Stimulated activated naive CD8-positive, alpha-beta T cell treated with anti-CD3 and anti-CD28 coated beads, Interleukin-15, amount 100 ng/mL, for 72 hours (primary cell): Measurements from ENCODE around the gene TMEM45B.
"Not testable (repeated sequence)": the region's sequence is repeated elsewhere in the genome, so short reads cannot be mapped to it uniquely, and the experiment has no call there.

Experiments
- ATAC-seq: fragments of 150-1000 bp; cut with Tn5 transposase; 2 replicates; pipeline ENCODE4 v1.10.0; 2021; ENCODE audit warnings: mild to moderate bottlenecking, moderate library complexity
- DNase-seq, 2 donors: peaks; one replicate each; pipeline ENCODE4 v3.0.0; 2021 to 2022
- H3K27ac Mint-ChIP-seq, 2 donors: one replicate each; pipeline ENCODE4 v1.8.0; 2022; ENCODE audit warnings: mild to moderate bottlenecking in 2 of 2, mixed read lengths in 2 of 2, moderate library complexity in 2 of 2
- H3K27me3 Mint-ChIP-seq: one replicate; pipeline ENCODE4 v1.8.0; 2022; ENCODE audit warnings: mixed read lengths
- H3K4me1 Mint-ChIP-seq: one replicate; pipeline ENCODE4 v1.8.0; 2022; ENCODE audit warnings: mild to moderate bottlenecking, mixed read lengths
- H3K4me3 Mint-ChIP-seq, 2 donors: one replicate each; pipeline ENCODE4 v1.8.0; 2022; ENCODE audit warnings: mild to moderate bottlenecking in 2 of 2, mixed read lengths in 2 of 2, moderate library complexity in 1 of 2
- H3K9me3 Mint-ChIP-seq, 2 donors: one replicate each; pipeline ENCODE4 v1.8.0; 2022; ENCODE audit warnings: mixed read lengths in 2 of 2

Gene TMEM45B

GRCh38 chr11:129855086-129855485, 39.4 kb downstream of the TMEM45B start:
- ATAC-seq (peak; percentile 10), DNase-seq (no peak)
- Mint-ChIP-seq H3K4me3 (no peak overlapping the region), H3K4me1 (peaks cover 34% of the 10 kb centered on the region), H3K9me3 (no peaks in the 10 kb centered on the region), H3K27me3 (no peaks in the 10 kb centered on the region), H3K27ac (no peak overlapping the region)

- Mint-ChIP-seq H3K4me1 (peaks cover 34% of the 10 kb centered on the region), H3K4me3 (no peak overlapping the region), H3K9me3 (no peaks in the 10 kb centered on the region), H3K27me3 (no peaks in the 10 kb centered on the region), H3K27ac (no peak overlapping the region)
- ATAC-seq, result no peak
- no peak for DNase-seq
Measured at GRCh38 chr11:129856036-129856435, 40.4 kb downstream of the TMEM45B start.

- Mint-ChIP-seq H3K27ac (peak overlapping the region in 1 of 2 donors; percentile 92), H3K4me3 (no peak overlapping the region)
Measured at GRCh38 chr11:129861702-129862522, 46.3 kb downstream of the TMEM45B start.

GRCh38 chr11:129864811-129865210, 49.2 kb downstream of the TMEM45B start:
- no peaks in the 10 kb centered on the region for H3K9me3 Mint-ChIP-seq
- DNase-seq, result no peak
- peaks cover 34% of the 10 kb centered on the region for H3K4me1 Mint-ChIP-seq
- ATAC-seq, result no peak
- no peak overlapping the region for H3K4me3 Mint-ChIP-seq
- H3K27ac Mint-ChIP-seq, result no peak overlapping the region
- no peaks in the 10 kb centered on the region for H3K27me3 Mint-ChIP-seq

More at GRCh38 chr11:129861702-129862522, 46.3 kb downstream of the TMEM45B start:
- DNase-seq (no peak), ATAC-seq (no peak)
- Mint-ChIP-seq H3K4me1 (peaks cover 39% of the 10 kb centered on the region), H3K9me3 (no peaks in the 10 kb centered on the region), H3K27me3 (no peaks in the 10 kb centered on the region)

GRCh38 chr11:129865701-129866100, 50.1 kb downstream of the TMEM45B start:
- H3K27ac Mint-ChIP-seq, result peak overlapping the region; percentile 43 to 44
- no peaks in the 10 kb centered on the region for H3K9me3 Mint-ChIP-seq
- peaks cover 31% of the 10 kb centered on the region for H3K4me1 Mint-ChIP-seq
- ATAC-seq (peak; percentile 45), DNase-seq (no peak)
- no peaks in the 10 kb centered on the region for H3K27me3 Mint-ChIP-seq
- no peak overlapping the region for H3K4me3 Mint-ChIP-seq

GRCh38 chr11:129866311-129866710, 50.7 kb downstream of the TMEM45B start:
- Mint-ChIP-seq H3K9me3 (no peaks in the 10 kb centered on the region), H3K4me3 (no peak overlapping the region), H3K4me1 (peaks cover 28% of the 10 kb centered on the region), H3K27me3 (no peaks in the 10 kb centered on the region), H3K27ac (no peak overlapping the region)
- no peak for ATAC-seq
- no peak for DNase-seq

GRCh38 chr11:129868626-129869025, 53.0 kb downstream of the TMEM45B start:
- peaks cover 14% of the 10 kb centered on the region for H3K4me1 Mint-ChIP-seq
- not testable (repeated sequence) for H3K9me3 Mint-ChIP-seq, H3K27me3 Mint-ChIP-seq, ATAC-seq, H3K27ac Mint-ChIP-seq, H3K4me3 Mint-ChIP-seq, DNase-seq

- no peak for DNase-seq
- Mint-ChIP-seq H3K27me3 (no peaks in the 10 kb centered on the region), H3K4me3 (no peak overlapping the region), H3K9me3 (no peaks in the 10 kb centered on the region), H3K4me1 (no peaks in the 10 kb centered on the region), H3K27ac (peak overlapping the region in 1 of 2 donors; percentile 0)
- ATAC-seq, result no peak
Measured at GRCh38 chr11:129871914-129872313, 56.3 kb downstream of the TMEM45B start.

- no peaks in the 10 kb centered on the region for H3K9me3 Mint-ChIP-seq
- no peak for DNase-seq
- no peaks in the 10 kb centered on the region for H3K27me3 Mint-ChIP-seq
- ATAC-seq, result no peak
- peak overlapping the region; percentile 50 to 82 for H3K27ac Mint-ChIP-seq
- no peak overlapping the region for H3K4me3 Mint-ChIP-seq
- no peaks in the 10 kb centered on the region for H3K4me1 Mint-ChIP-seq
Measured at GRCh38 chr11:129880311-129880710, 64.7 kb downstream of the TMEM45B start.

- no peak overlapping the region for H3K27ac Mint-ChIP-seq
- no peaks in the 10 kb centered on the region for H3K4me1 Mint-ChIP-seq
- ATAC-seq, result peak; percentile 60
- peak; percentile 19 to 22 for DNase-seq
- H3K27me3 Mint-ChIP-seq, result no peaks in the 10 kb centered on the region
- no peaks in the 10 kb centered on the region for H3K9me3 Mint-ChIP-seq
- no peak overlapping the region for H3K4me3 Mint-ChIP-seq
Measured at GRCh38 chr11:129881570-129882170, 66.0 kb downstream of the TMEM45B start.

- H3K4me3 Mint-ChIP-seq, result no peak overlapping the region
- ATAC-seq, result no peak
Measured at GRCh38 chr11:129884581-129884980, 68.9 kb downstream of the TMEM45B start.

GRCh38 chr11:129885381-129885780, 69.7 kb downstream of the TMEM45B start:
- DNase-seq (no peak), ATAC-seq (no peak)
- H3K4me3 Mint-ChIP-seq, result no peak overlapping the region
- H3K27me3 Mint-ChIP-seq, result no peaks in the 10 kb centered on the region
- no peak overlapping the region for H3K27ac Mint-ChIP-seq
- peaks cover 20% of the 10 kb centered on the region for H3K4me1 Mint-ChIP-seq
- no peaks in the 10 kb centered on the region for H3K9me3 Mint-ChIP-seq

More at GRCh38 chr11:129884581-129884980, 68.9 kb downstream of the TMEM45B start:
- peaks cover 13% of the 10 kb centered on the region for H3K4me1 Mint-ChIP-seq
- H3K9me3 Mint-ChIP-seq, result no peaks in the 10 kb centered on the region
- H3K27me3 Mint-ChIP-seq, result no peaks in the 10 kb centered on the region
- DNase-seq, result no peak
- peak overlapping the region in 1 of 2 donors; percentile 68 for H3K27ac Mint-ChIP-seq

- Mint-ChIP-seq H3K27me3 (no peaks in the 10 kb centered on the region), H3K9me3 (no peaks in the 10 kb centered on the region), H3K4me3 (no peak overlapping the region), H3K4me1 (peaks cover 34% of the 10 kb centered on the region), H3K27ac (peak overlapping the region; percentile 20 to 76)
- DNase-seq, result no peak
- ATAC-seq, result peak; percentile 54
Measured at GRCh38 chr11:129888451-129888850, 72.8 kb downstream of the TMEM45B start.

GRCh38 chr11:129894278-129895125, 78.9 kb downstream of the TMEM45B start:
- H3K9me3 Mint-ChIP-seq, result no peaks in the 10 kb centered on the region
- ATAC-seq (peak; percentile 10), DNase-seq (no peak)
- peak overlapping the region; percentile 12 to 89 for H3K27ac Mint-ChIP-seq
- peaks cover 46% of the 10 kb centered on the region for H3K4me1 Mint-ChIP-seq
- peak overlapping the region; percentile 87 to 90 for H3K4me3 Mint-ChIP-seq
- no peaks in the 10 kb centered on the region for H3K27me3 Mint-ChIP-seq

- DNase-seq, result peak; percentile 81 to 86
- Mint-ChIP-seq H3K9me3 (no peaks in the 10 kb centered on the region), H3K4me1 (peaks cover 38% of the 10 kb centered on the region), H3K27ac (peak within 1 kb of the TSS; percentile 89), H3K27me3 (no peaks in the 10 kb centered on the region), H3K4me3 (peak within 1 kb of the TSS; percentile 87 to 90)
- peak; percentile 97 for ATAC-seq
Measured at GRCh38 chr11:129895126-129896041, 79.7 kb downstream of the TMEM45B start, which contains the start of gene NFRKB. Gene NFRKB (minus strand): TSS chr11:129895578. CDS start chr11:129892849, 2,729 bp downstream.
